CD14-positive monocyte (primary cell): ENCODE data around the gene GMEB2. TPM values are rescaled to one million over a fixed set of nuclear protein-coding genes. Genes with fewer than 3 reads are reported as not detected.
A peak's percentile ranks its signal among the peaks of the same experiment; 100 is the strongest.

Experiments
- DNase-seq, 3 donors: peaks; one replicate each; pipeline ENCODE4 v3.0.0-alpha.2; 2011 to 2022
- H2AFZ ChIP-seq: 2 replicates; pipeline ENCODE4 v1.6.0; 2012; ENCODE audit warnings: mild to moderate bottlenecking, low read depth, low read length, inconsistent platforms; ENCODE audit not compliant: insufficient read depth, poor library complexity, severe bottlenecking
- H3K27ac ChIP-seq, 2 donors: 1 replicate in 1 of 2; 2 replicates in 1 of 2; pipeline ENCODE4 v1.5.1; 2012 to 2013; ENCODE audit warnings: low read length in 2 of 2, control low read depth in 1 of 2, inconsistent platforms in 1 of 2, low read depth in 1 of 2, mild to moderate bottlenecking in 1 of 2
- H3K27me3 ChIP-seq, 2 donors: one replicate each; pipeline versions ENCODE4 v1.6.0 to v1.6.1; 2011 to 2013; ENCODE audit warnings: low read length in 2 of 2; ENCODE audit not compliant: control insufficient read depth in 2 of 2, insufficient read depth in 2 of 2
- H3K36me3 ChIP-seq, 2 donors: replicated peaks in 1 of 2; 1 replicate in 1 of 2; 2 replicates in 1 of 2; pipeline versions ENCODE4 v1.5.1 to v1.6.1; 2012 to 2013; ENCODE audit warnings: low read length in 2 of 2, control low read depth in 1 of 2, inconsistent platforms in 1 of 2, mild to moderate bottlenecking in 1 of 2; ENCODE audit not compliant: insufficient read depth in 2 of 2, control insufficient read depth in 1 of 2
- H3K4me1 ChIP-seq, 2 donors: 1 replicate in 1 of 2; 2 replicates in 1 of 2; pipeline versions ENCODE4 v1.5.1 to v1.6.1; 2012 to 2013; ENCODE audit warnings: low read length in 2 of 2, control low read depth in 1 of 2, inconsistent platforms in 1 of 2, mild to moderate bottlenecking in 1 of 2, moderate library complexity in 1 of 2; ENCODE audit not compliant: insufficient read depth in 2 of 2, control insufficient read depth in 1 of 2
- H3K4me2 ChIP-seq: replicated peaks from 2 replicates; pipeline ENCODE3; 2012; ENCODE audit warnings: low read length, moderate library complexity, mild to moderate bottlenecking; ENCODE audit not compliant: poor library complexity, severe bottlenecking; ENCODE audit errors: extremely low read depth
- H3K4me3 ChIP-seq, 3 experiments: fragments of 200-600 bp in 1 of 3; sonication (generic) in 1 of 3; replicated peaks in 1 of 3; 1 replicate in 2 of 3; 2 replicates in 1 of 3; pipeline ENCODE4 v1.5.1; 2011 to 2013; ENCODE audit warnings: low read length in 3 of 3, mild to moderate bottlenecking in 3 of 3, control low read depth in 2 of 3, low read depth in 2 of 3, inconsistent platforms in 1 of 3, moderate library complexity in 1 of 3
- H3K79me2 ChIP-seq: 2 replicates; pipeline ENCODE4 v1.6.0; 2012; ENCODE audit warnings: mild to moderate bottlenecking, control low read depth, inconsistent platforms, low read length, moderate library complexity; ENCODE audit not compliant: insufficient read depth
- H3K9ac ChIP-seq: 2 replicates; pipeline ENCODE4 v1.6.0; 2017; ENCODE audit warnings: low read length, mild to moderate bottlenecking; ENCODE audit not compliant: insufficient read depth, poor library complexity, severe bottlenecking
- H3K9me3 ChIP-seq, 2 donors: replicated peaks in 1 of 2; 1 replicate in 1 of 2; 2 replicates in 1 of 2; pipeline versions ENCODE4 v1.5.1 to v1.6.1; 2012 to 2013; ENCODE audit warnings: low read length in 2 of 2, control low read depth in 1 of 2; ENCODE audit not compliant: control insufficient read depth in 1 of 2, insufficient read depth in 1 of 2
- H4K20me1 ChIP-seq: 2 replicates; pipeline ENCODE4 v1.6.0; 2012; ENCODE audit warnings: mild to moderate bottlenecking, low read length, control low read depth, moderate library complexity; ENCODE audit not compliant: insufficient read depth
- H3K27ac Mint-ChIP-seq, 7 donors: one replicate each; pipeline ENCODE4 v1.8.0; 2020; ENCODE audit warnings: mild to moderate bottlenecking in 7 of 7, mixed read lengths in 7 of 7, moderate library complexity in 6 of 7, inconsistent platforms in 2 of 7
- H3K27me3 Mint-ChIP-seq, 3 donors: one replicate each; pipeline ENCODE4 v1.8.0; 2021 to 2022; ENCODE audit warnings: low read depth in 3 of 3, mild to moderate bottlenecking in 3 of 3, mixed read lengths in 3 of 3, moderate library complexity in 3 of 3, inconsistent platforms in 1 of 3
- H3K36me3 Mint-ChIP-seq, 2 donors: one replicate each; pipeline ENCODE4 v1.8.0; 2020; ENCODE audit warnings: mixed read lengths in 2 of 2, inconsistent platforms in 1 of 2, mild to moderate bottlenecking in 1 of 2
- H3K4me1 Mint-ChIP-seq: one replicate; pipeline ENCODE4 v1.8.0; 2020; ENCODE audit warnings: mild to moderate bottlenecking, mixed read lengths
- H3K4me3 Mint-ChIP-seq, 2 donors: one replicate each; pipeline ENCODE4 v1.8.0; 2020; ENCODE audit warnings: mild to moderate bottlenecking in 2 of 2, mixed read lengths in 2 of 2, moderate library complexity in 1 of 2
- H3K9me3 Mint-ChIP-seq, 7 donors: one replicate each; pipeline ENCODE4 v1.8.0; 2020 to 2022; ENCODE audit warnings: mixed read lengths in 7 of 7, mild to moderate bottlenecking in 6 of 7, moderate library complexity in 6 of 7, inconsistent platforms in 2 of 7
- WGBS: methylation state at CpG from one replicate; pipeline ENCODE4 v1.1.5; 2013; ENCODE audit warnings: missing lambda C conversion rate; ENCODE audit not compliant: insufficient coverage; 5-methylcytosine and 5-hydroxymethylcytosine counted together
- intact Hi-C, 2 donors: fragments of 100-400 bp; cut with micrococcal nuclease; formaldehyde crosslinking; loops; one replicate each; pipeline versions ENCODE4 v1.15.0 to v1.15.1; 2023
- polyA plus RNA-seq, 3 donors: library from polyadenylated mRNA; depleted of rRNA in 1 of 3; unstranded in 2 of 3; stranded (reverse) in 1 of 3; fragments of 300-500 nt in 2 of 3; fragments of >200 nt in 1 of 3; fragmentation: Illumina TruSeq in 2 of 3; gene quantifications; 1 replicate in 2 of 3; 2 replicates in 1 of 3; pipeline ENCODE4 v1.2.3, GENCODE V29; 2012 to 2021
- TF ChIP-seq, protein P1 (sequence below): fragments of 200-600 bp; IDR thresholded peaks from one replicate; pipeline ENCODE4 v1.8.0; 2022; ENCODE audit warnings: antibody characterized with exemption, mild to moderate bottlenecking

Gene GMEB2
- polyA plus RNA-seq, 3 donors, result 2.7 to 11.7 (median 3.8) TPM

DNA sequence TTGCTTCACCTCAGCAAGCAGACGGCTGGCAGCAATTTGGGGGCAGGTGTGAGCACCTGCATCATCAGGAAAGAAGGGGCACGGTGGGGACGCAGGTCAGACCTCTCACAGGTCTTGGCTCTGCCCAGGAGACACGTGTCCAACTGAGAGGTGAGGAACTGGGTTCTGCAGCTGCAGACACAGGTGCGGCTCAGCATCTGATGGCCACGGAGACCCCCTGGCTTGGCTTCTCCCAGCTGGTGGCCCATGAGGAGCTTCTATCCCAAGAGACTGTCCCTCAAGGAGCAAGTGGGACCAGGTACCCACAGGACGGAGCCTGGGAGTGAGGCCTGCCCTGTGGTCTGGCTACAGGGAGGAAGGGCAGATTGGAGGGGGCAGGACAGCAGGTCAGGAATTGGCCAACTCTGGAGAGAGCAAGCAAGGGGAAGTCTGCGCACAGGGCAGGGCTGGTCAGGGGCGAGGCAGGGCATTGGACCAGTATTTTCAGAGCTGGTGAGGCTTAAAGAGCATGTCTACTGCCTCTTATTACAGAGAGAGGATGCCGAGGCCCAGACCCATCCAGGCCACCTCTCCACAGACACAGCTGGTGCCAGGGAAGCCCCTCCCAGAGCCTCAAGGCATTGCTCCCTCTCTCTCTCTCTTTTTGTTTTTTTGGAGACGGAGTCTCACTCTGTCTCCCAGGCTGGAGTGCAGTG is 22.1 kb upstream of the GMEB2 start:
- Histone ChIP-seq H3K36me3 (no peaks in the 10 kb centered on the region), H2AFZ (no peak overlapping the region), H3K4me1 (peaks cover 15 to 24% of the 10 kb centered on the region in 2 donors), H4K20me1 (no peaks in the 10 kb centered on the region), H3K27me3 (peaks cover 16 to 24% of the 10 kb centered on the region in 2 donors), H3K9ac (no peak overlapping the region), H3K27ac (no peak overlapping the region), H3K4me2 (no peak overlapping the region), H3K79me2 (no peaks in the 10 kb centered on the region), H3K9me3 (peaks cover 0 to 7% of the 10 kb centered on the region in 2 donors), H3K4me3 (no peak overlapping the region)
- Mint-ChIP-seq H3K27ac (no peak overlapping the region), H3K4me3 (no peak overlapping the region), H3K4me1 (peaks cover 13% of the 10 kb centered on the region), H3K9me3 (peaks cover 0 to 8% (median 3%) of the 10 kb centered on the region in 7 donors), H3K36me3 (peaks cover 0 to 3% of the 10 kb centered on the region in 2 donors), H3K27me3 (peaks cover 20 to 39% (median 30%) of the 10 kb centered on the region in 3 donors)
- 87% methylated on average over 11 of the region's 11 CpGs for WGBS
- no peak for DNase-seq
- TF ChIP-seq, protein P1, sequence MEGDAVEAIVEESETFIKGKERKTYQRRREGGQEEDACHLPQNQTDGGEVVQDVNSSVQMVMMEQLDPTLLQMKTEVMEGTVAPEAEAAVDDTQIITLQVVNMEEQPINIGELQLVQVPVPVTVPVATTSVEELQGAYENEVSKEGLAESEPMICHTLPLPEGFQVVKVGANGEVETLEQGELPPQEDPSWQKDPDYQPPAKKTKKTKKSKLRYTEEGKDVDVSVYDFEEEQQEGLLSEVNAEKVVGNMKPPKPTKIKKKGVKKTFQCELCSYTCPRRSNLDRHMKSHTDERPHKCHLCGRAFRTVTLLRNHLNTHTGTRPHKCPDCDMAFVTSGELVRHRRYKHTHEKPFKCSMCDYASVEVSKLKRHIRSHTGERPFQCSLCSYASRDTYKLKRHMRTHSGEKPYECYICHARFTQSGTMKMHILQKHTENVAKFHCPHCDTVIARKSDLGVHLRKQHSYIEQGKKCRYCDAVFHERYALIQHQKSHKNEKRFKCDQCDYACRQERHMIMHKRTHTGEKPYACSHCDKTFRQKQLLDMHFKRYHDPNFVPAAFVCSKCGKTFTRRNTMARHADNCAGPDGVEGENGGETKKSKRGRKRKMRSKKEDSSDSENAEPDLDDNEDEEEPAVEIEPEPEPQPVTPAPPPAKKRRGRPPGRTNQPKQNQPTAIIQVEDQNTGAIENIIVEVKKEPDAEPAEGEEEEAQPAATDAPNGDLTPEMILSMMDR, result no peak
- intact Hi-C loops, result no loop called here

DNA sequence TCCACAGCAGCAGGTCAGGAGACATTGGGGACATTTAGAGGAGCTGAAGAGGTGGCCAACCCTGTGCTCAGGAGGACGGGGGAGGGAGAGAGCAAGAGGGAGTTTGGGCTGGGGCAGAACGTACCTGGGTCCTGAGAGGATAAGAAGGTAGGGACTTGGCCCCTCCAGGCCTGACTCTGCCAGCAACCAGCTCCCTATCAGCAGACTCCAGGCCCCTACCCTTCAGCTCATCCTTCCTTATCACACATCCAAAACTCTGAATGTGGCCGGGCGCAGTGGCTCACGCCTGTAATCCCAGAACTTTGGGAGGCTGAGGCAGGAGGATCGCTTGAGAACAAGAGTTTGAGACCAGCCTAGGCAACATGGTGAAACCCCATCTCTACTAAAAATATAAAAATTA is 21.3 kb upstream of the GMEB2 start:
- no peak for DNase-seq
- Histone ChIP-seq H3K4me2 (no peak overlapping the region), H4K20me1 (no peaks in the 10 kb centered on the region), H3K36me3 (no peaks in the 10 kb centered on the region), H3K27me3 (peaks cover 16 to 19% of the 10 kb centered on the region in 2 donors), H3K4me3 (no peak overlapping the region), H3K9me3 (peaks cover 0 to 7% of the 10 kb centered on the region in 2 donors), H3K27ac (no peak overlapping the region), H3K79me2 (no peaks in the 10 kb centered on the region), H2AFZ (no peak overlapping the region), H3K4me1 (peaks cover 9 to 15% of the 10 kb centered on the region in 2 donors), H3K9ac (no peak overlapping the region)
- peaks cover 0 to 3% of the 10 kb centered on the region in 2 donors for H3K36me3 Mint-ChIP-seq
- H3K27ac Mint-ChIP-seq, result peak overlapping the region in 1 of 7 donors; percentile 63
- peaks cover 0 to 8% (median 3%) of the 10 kb centered on the region in 7 donors for H3K9me3 Mint-ChIP-seq
- TF ChIP-seq, protein P1, result no peak
- intact Hi-C loops, result no loop called here
- H3K4me3 Mint-ChIP-seq, result no peak overlapping the region
- WGBS, result no CpG with 5 or more reads among the region's 6 CpGs
- H3K27me3 Mint-ChIP-seq, result peaks cover 20 to 36% (median 26%) of the 10 kb centered on the region in 3 donors
- peaks cover 7% of the 10 kb centered on the region for H3K4me1 Mint-ChIP-seq
